GM18868 (cell line): ENCODE results near the gene ALG14.

ENCODE experiments used
- ATAC-seq: cut with Tn5 transposase; IDR thresholded peaks from one replicate; pipeline ENCODE4 v1.9.1; 2021; ENCODE audit warnings: mild to moderate bottlenecking, moderate library complexity; ENCODE audit not compliant: unreplicated experiment

Gene ALG14

GRCh38 chr1:94934551-94934950, 138.2 kb downstream of the ALG14 start:
- no peak for ATAC-seq

GRCh38 chr1:94931254-94931841, 141.4 kb downstream of the ALG14 start:
- no peak for ATAC-seq

GRCh38 chr1:94929351-94930217, 143.2 kb downstream of the ALG14 start:
- no peak for ATAC-seq

GRCh38 chr1:94928293-94928939, 144.3 kb downstream of the ALG14 start:
- ATAC-seq: no peak

- ATAC-seq: peak; percentile 20
Measured at GRCh38 chr1:94927405-94928175, 145.2 kb downstream of the ALG14 start.

- ATAC-seq: peak; percentile 87
Measured at GRCh38 chr1:94926915-94927404, 145.8 kb downstream of the ALG14 start, which contains the start of gene CNN3. TSS of gene CNN3 (minus strand) at chr1:94927110. CDS start at chr1:94926894, 216 bp downstream.

- peak; percentile 25 for ATAC-seq
Measured at GRCh38 chr1:94926126-94926914, 146.4 kb downstream of the ALG14 start.

GRCh38 chr1:94925561-94926125, 147.1 kb downstream of the ALG14 start:
- ATAC-seq: peak; percentile 30

GRCh38 chr1:94925004-94925403, 147.7 kb downstream of the ALG14 start:
- ATAC-seq: no peak
